KMS-11 (cell line): ENCODE results near the gene SCP2.

ENCODE experiments used
- H2AFZ ChIP-seq: fragments of 200-600 bp; sonication (generic); 2 replicates; pipeline ENCODE4 v1.6.1; 2016; ENCODE audit warnings: antibody characterized with exemption, mixed run types, low read depth
- H3K27ac ChIP-seq: fragments of 200-600 bp; sonication (generic); 2 replicates; pipeline ENCODE4 v1.6.1; 2016; ENCODE audit warnings: mild to moderate bottlenecking, mixed run types
- H3K27me3 ChIP-seq: fragments of 200-600 bp; sonication (generic); 2 replicates; pipeline ENCODE4 v1.6.1; 2017; ENCODE audit warnings: mild to moderate bottlenecking, low read depth, mixed run types, moderate library complexity; ENCODE audit not compliant: insufficient read depth
- H3K36me3 ChIP-seq: fragments of 200-600 bp; sonication (generic); 2 replicates; pipeline ENCODE4 v1.6.1; 2017; ENCODE audit warnings: mild to moderate bottlenecking, mixed run types; ENCODE audit not compliant: insufficient read depth
- H3K4me1 ChIP-seq: fragments of 200-600 bp; sonication (generic); 2 replicates; pipeline ENCODE4 v1.6.1; 2016; ENCODE audit warnings: mild to moderate bottlenecking, low read depth, mixed run types; ENCODE audit not compliant: poor library complexity, severe bottlenecking
- H3K4me2 ChIP-seq: fragments of 200-600 bp; sonication (generic); 2 replicates; pipeline ENCODE4 v1.7.0; 2016; ENCODE audit warnings: mild to moderate bottlenecking, mixed run types
- H3K4me3 ChIP-seq: fragments of 200-600 bp; sonication (generic); IDR thresholded peaks from 2 replicates; pipeline ENCODE4 v1.6.1; 2017; ENCODE audit warnings: low read depth, low read length, mixed read lengths; ENCODE audit not compliant: insufficient read depth
- H3K79me2 ChIP-seq: fragments of 200-600 bp; sonication (generic); 2 replicates; pipeline ENCODE4 v1.6.1; 2016; ENCODE audit warnings: low read depth, mixed run types; ENCODE audit not compliant: insufficient read depth
- H3K9ac ChIP-seq: fragments of 200-600 bp; sonication (generic); 2 replicates; pipeline ENCODE4 v1.6.1; 2016; ENCODE audit warnings: mild to moderate bottlenecking, mixed run types
- H4K20me1 ChIP-seq: fragments of 200-600 bp; sonication (generic); 2 replicates; pipeline ENCODE4 v1.6.1; 2016; ENCODE audit warnings: mild to moderate bottlenecking, mixed run types; ENCODE audit not compliant: insufficient read depth
- CTCF ChIP-seq: fragments of 200-600 bp; sonication (generic); conservative IDR thresholded peaks from 2 replicates; pipeline ENCODE4 v1.6.1; 2017; ENCODE audit warnings: low read depth, mild to moderate bottlenecking, antibody characterized with exemption, low read length, moderate library complexity, mixed read lengths

The SCP2 gene

GRCh38 chr1:53073868-53074311 is 146.8 kb downstream of the SCP2 start:
- Histone ChIP-seq H3K4me1 (no peaks in the 10 kb centered on the region), H3K4me2 (no peak overlapping the region), H2AFZ (no peak overlapping the region), H3K27me3 (no peaks in the 10 kb centered on the region), H3K36me3 (no peaks in the 10 kb centered on the region), H3K4me3 (no peak overlapping the region), H4K20me1 (no peaks in the 10 kb centered on the region), H3K27ac (no peak overlapping the region), H3K9ac (no peak overlapping the region), H3K79me2 (no peaks in the 10 kb centered on the region)
- TF ChIP-seq CTCF, result no peak

GRCh38 chr1:53074313-53075154 is 147.5 kb downstream of the SCP2 start:
- no peaks in the 10 kb centered on the region for H3K27me3 ChIP-seq
- no peaks in the 10 kb centered on the region for H3K79me2 ChIP-seq
- H4K20me1 ChIP-seq, result no peaks in the 10 kb centered on the region
- H2AFZ ChIP-seq, result no peak overlapping the region
- no peak overlapping the region for H3K9ac ChIP-seq
- H3K4me2 ChIP-seq, result no peak overlapping the region
- TF ChIP-seq CTCF, result no peak
- H3K27ac ChIP-seq, result no peak overlapping the region
- H3K4me3 ChIP-seq, result no peak overlapping the region
- H3K36me3 ChIP-seq, result no peaks in the 10 kb centered on the region
- no peaks in the 10 kb centered on the region for H3K4me1 ChIP-seq

- no peaks in the 10 kb centered on the region for H3K79me2 ChIP-seq
- no peaks in the 10 kb centered on the region for H3K4me1 ChIP-seq
- no peak overlapping the region for H3K4me2 ChIP-seq
- no peak overlapping the region for H3K9ac ChIP-seq
- H3K4me3 ChIP-seq, result no peak overlapping the region
- TF ChIP-seq CTCF, result no peak
- H3K36me3 ChIP-seq, result no peaks in the 10 kb centered on the region
- H4K20me1 ChIP-seq, result no peaks in the 10 kb centered on the region
- no peaks in the 10 kb centered on the region for H3K27me3 ChIP-seq
- H2AFZ ChIP-seq, result no peak overlapping the region
- H3K27ac ChIP-seq, result no peak overlapping the region
These were observed 148.1 kb downstream of the SCP2 start for GRCh38 chr1:53075206-53075605.

- Histone ChIP-seq H3K4me1 (no peaks in the 10 kb centered on the region), H2AFZ (no peak overlapping the region), H3K4me3 (no peak overlapping the region), H3K36me3 (no peaks in the 10 kb centered on the region), H3K9ac (no peak overlapping the region), H3K27me3 (no peaks in the 10 kb centered on the region), H4K20me1 (no peaks in the 10 kb centered on the region), H3K79me2 (no peaks in the 10 kb centered on the region), H3K4me2 (no peak overlapping the region), H3K27ac (no peak overlapping the region)
- no peak for TF ChIP-seq CTCF
These were observed 148.7 kb downstream of the SCP2 start for GRCh38 chr1:53075761-53076163.
